Activated CD8-positive, alpha-beta T cell treated with anti-CD3 and anti-CD28 coated beads for 36 hours (primary cell): Measurements from ENCODE around the gene PTOV1. TPM values are rescaled to one million over a fixed set of nuclear protein-coding genes. Genes with fewer than 3 reads are reported as not detected.

Experiments used
- ATAC-seq: fragments of 200-7000 bp; cut with Tn5 transposase; one replicate; pipeline ENCODE4 v1.10.0; 2021; ENCODE audit warnings: mild to moderate bottlenecking, moderate library complexity
- CTCF ChIA-PET: fragments of 350-600 bp; sonication (Branson Sonifier 250); formaldehyde crosslinking; loops from one replicate; lab custom pipeline; 2021; ENCODE audit warnings: antibody characterized with exemption; lab: Charles Lee
- POLR2A ChIA-PET: fragments of 350-600 bp; sonication (Branson Sonifier 250); formaldehyde crosslinking; loops from one replicate; lab custom pipeline; 2021; ENCODE audit warnings: antibody characterized with exemption; lab: Charles Lee
- DNase-seq: peaks from one replicate; pipeline ENCODE4 v3.0.0-alpha.2; 2020
- H3K27ac Mint-ChIP-seq: one replicate; pipeline ENCODE4 v1.8.0; 2021; ENCODE audit warnings: mild to moderate bottlenecking, mixed read lengths
- H3K27me3 Mint-ChIP-seq: one replicate; pipeline ENCODE4 v1.8.0; 2021; ENCODE audit warnings: mixed read lengths
- H3K36me3 Mint-ChIP-seq: one replicate; pipeline ENCODE4 v1.8.0; 2021; ENCODE audit warnings: low read depth, mixed read lengths
- H3K4me1 Mint-ChIP-seq: one replicate; pipeline ENCODE4 v1.8.0; 2021; ENCODE audit warnings: low read depth, mixed read lengths
- H3K4me3 Mint-ChIP-seq: one replicate; pipeline ENCODE4 v1.8.0; 2021; ENCODE audit warnings: mild to moderate bottlenecking, moderate library complexity, mixed read lengths
- H3K9me3 Mint-ChIP-seq: one replicate; pipeline ENCODE4 v1.8.0; 2021; ENCODE audit warnings: mixed read lengths
- intact Hi-C: fragments of 100-400 bp; cut with micrococcal nuclease; formaldehyde crosslinking; loops from one replicate; pipeline ENCODE4 v1.10.0; 2022
- total RNA-seq, 2 experiments: library from RNA; stranded (reverse); gene quantifications; one replicate each; pipeline ENCODE4 v1.2.3, GENCODE V29; 2021
- TF ChIP-seq, protein P1 (sequence below): fragments of 200-600 bp; IDR thresholded peaks from one replicate; pipeline ENCODE4 v1.8.0; 2022; ENCODE audit warnings: antibody characterized with exemption, mild to moderate bottlenecking

Gene PTOV1
- total RNA-seq, 2 experiments from 2014 or later, result 87.4 to 88.5 TPM

DNA sequence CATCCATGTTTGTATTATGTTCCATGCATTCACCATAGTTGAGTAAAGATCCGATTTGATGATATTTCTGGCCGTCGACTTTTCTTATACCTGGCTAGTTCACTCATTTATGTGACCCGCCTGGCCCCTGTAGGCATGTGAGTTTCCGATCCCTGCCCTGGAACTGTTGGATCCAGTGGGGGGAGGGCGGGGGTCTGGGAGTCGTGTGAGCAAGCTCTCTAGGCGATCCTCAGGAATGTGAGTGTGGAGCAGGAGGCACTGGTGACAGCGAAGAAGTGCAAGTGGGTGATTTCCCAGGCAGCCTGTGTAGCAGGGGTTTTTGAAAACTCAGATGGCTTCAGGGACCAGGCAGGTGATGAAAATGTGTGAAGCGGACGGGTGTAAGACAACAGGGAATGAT, 10.6 kb upstream of the PTOV1 start:
- ChIA-PET POLR2A (no interaction called here), CTCF (no interaction called here)
- Mint-ChIP-seq H3K27ac (no peak overlapping the region), H3K36me3 (peaks cover 5% of the 10 kb centered on the region), H3K4me1 (no peaks in the 10 kb centered on the region), H3K9me3 (no peaks in the 10 kb centered on the region), H3K4me3 (no peak overlapping the region), H3K27me3 (no peaks in the 10 kb centered on the region)
- DNase-seq (no peak), ATAC-seq (no peak)
- intact Hi-C loops, result no loop called here
- TF ChIP-seq, protein P1, sequence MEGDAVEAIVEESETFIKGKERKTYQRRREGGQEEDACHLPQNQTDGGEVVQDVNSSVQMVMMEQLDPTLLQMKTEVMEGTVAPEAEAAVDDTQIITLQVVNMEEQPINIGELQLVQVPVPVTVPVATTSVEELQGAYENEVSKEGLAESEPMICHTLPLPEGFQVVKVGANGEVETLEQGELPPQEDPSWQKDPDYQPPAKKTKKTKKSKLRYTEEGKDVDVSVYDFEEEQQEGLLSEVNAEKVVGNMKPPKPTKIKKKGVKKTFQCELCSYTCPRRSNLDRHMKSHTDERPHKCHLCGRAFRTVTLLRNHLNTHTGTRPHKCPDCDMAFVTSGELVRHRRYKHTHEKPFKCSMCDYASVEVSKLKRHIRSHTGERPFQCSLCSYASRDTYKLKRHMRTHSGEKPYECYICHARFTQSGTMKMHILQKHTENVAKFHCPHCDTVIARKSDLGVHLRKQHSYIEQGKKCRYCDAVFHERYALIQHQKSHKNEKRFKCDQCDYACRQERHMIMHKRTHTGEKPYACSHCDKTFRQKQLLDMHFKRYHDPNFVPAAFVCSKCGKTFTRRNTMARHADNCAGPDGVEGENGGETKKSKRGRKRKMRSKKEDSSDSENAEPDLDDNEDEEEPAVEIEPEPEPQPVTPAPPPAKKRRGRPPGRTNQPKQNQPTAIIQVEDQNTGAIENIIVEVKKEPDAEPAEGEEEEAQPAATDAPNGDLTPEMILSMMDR, result no peak

DNA sequence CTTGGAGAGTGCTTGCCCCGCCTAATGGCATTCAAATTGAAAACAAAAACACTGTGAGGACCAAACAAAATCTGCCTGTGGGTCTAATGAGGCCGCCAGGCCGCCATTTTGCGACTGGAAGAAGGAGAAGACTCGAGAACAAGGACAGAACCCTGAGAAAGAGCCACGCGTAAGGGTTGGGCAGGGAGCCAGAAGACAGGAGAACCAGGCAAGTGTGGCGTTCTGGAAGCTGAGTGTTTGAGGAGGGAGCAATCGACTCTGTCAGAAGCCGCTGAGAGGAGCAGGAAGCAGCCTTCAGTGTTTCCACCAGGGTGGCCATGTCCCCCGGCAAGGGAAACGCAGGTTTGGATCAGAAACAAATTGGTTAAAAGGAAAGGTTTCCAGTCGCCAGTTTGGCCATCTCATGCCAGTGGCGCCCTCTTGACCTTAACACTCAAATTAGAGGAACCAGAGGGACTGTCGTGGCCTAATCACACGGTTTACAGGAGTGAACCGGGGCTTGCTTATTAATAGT, 10.2 kb upstream of the PTOV1 start:
- CTCF ChIA-PET, result no interaction called here
- TF ChIP-seq, protein P1, result no peak
- DNase-seq, result no peak
- H3K9me3 Mint-ChIP-seq, result no peaks in the 10 kb centered on the region
- H3K4me1 Mint-ChIP-seq, result no peaks in the 10 kb centered on the region
- no peaks in the 10 kb centered on the region for H3K27me3 Mint-ChIP-seq
- no peak overlapping the region for H3K27ac Mint-ChIP-seq
- POLR2A ChIA-PET, result interaction anchor here (0.7 kb wide), 1 partner anchor 10 kb away, joined by 4 read pairs; the partner anchor contains the start of gene PTOV1
- H3K4me3 Mint-ChIP-seq, result no peak overlapping the region
- no peak for ATAC-seq
- H3K36me3 Mint-ChIP-seq, result peaks cover 5% of the 10 kb centered on the region
- intact Hi-C loops, result no loop called here

DNA sequence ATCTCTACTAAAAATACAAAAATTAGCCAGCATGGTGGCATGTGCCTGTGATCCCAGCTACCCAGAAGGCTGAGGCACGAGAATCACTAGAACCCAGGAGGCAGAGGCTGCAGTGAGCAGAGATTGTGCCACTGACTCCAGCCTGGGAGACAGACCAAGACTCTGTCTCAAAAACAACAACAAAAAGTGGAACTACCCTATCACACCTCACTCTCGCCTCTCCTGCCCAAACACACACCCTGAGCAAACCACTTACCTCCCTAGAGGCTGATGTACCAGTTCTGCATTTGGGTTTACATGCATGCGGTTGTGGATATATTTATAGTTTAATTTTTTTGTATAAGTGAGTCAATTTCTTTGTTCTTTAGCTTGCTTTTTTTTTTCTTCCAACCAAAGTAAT, 7.7 kb upstream of the PTOV1 start:
- TF ChIP-seq, protein P1, result no peak
- Mint-ChIP-seq H3K27me3 (no peaks in the 10 kb centered on the region), H3K9me3 (no peaks in the 10 kb centered on the region), H3K36me3 (no peaks in the 10 kb centered on the region), H3K4me1 (peaks cover 4% of the 10 kb centered on the region), H3K4me3 (no peak overlapping the region), H3K27ac (no peak overlapping the region)
- ChIA-PET CTCF (no interaction called here), POLR2A (interaction anchor here (0.6 kb wide), 1 partner anchor 11 kb away, joined by 3 read pairs; no protein-coding TSS in a partner anchor)
- ATAC-seq (no peak), DNase-seq (no peak)
- intact Hi-C loops, result no loop called here

- peaks cover 14% of the 10 kb centered on the region for H3K4me1 Mint-ChIP-seq
- no peak for ATAC-seq
- intact Hi-C loops, result no loop called here
- peaks cover 5% of the 10 kb centered on the region for H3K9me3 Mint-ChIP-seq
- H3K27ac Mint-ChIP-seq, result no peak overlapping the region
- ChIA-PET POLR2A (interaction anchor here (0.8 to 1.2 kb wide), 2 partner anchors 10 to 31 kb away, joined by 3 read pairs; partner anchors contain the start of gene FUZ), CTCF (interaction anchor here (1.4 kb wide), 1 partner anchor 127 kb away, joined by 6 read pairs; no protein-coding TSS in a partner anchor)
- TF ChIP-seq, protein P1, result no peak
- H3K27me3 Mint-ChIP-seq, result no peaks in the 10 kb centered on the region
- DNase-seq, result no peak
- H3K4me3 Mint-ChIP-seq, result no peak overlapping the region
- peaks cover 5% of the 10 kb centered on the region for H3K36me3 Mint-ChIP-seq
Observed at GRCh38 chr19:49844138-49845095, 6.5 kb upstream of the PTOV1 start.

GRCh38 chr19:49845414-49845813, 5.5 kb upstream of the PTOV1 start:
- TF ChIP-seq, protein P1, result no peak
- H3K36me3 Mint-ChIP-seq, result peaks cover 10% of the 10 kb centered on the region
- no peak overlapping the region for H3K4me3 Mint-ChIP-seq
- intact Hi-C loops, result no loop called here
- H3K4me1 Mint-ChIP-seq, result peaks cover 23% of the 10 kb centered on the region
- POLR2A ChIA-PET, result no interaction called here
- CTCF ChIA-PET, result interaction anchor here (1.4 kb wide), 1 partner anchor 128 kb away, joined by 6 read pairs; no protein-coding TSS in a partner anchor
- no peak overlapping the region for H3K27ac Mint-ChIP-seq
- H3K27me3 Mint-ChIP-seq, result no peaks in the 10 kb centered on the region
- ATAC-seq (no peak), DNase-seq (no peak)
- peaks cover 10% of the 10 kb centered on the region for H3K9me3 Mint-ChIP-seq
